ENCODE measurements around the gene AAMDC.
"Not testable (repeated sequence)": the region's sequence is repeated elsewhere in the genome, so short reads cannot be mapped to it uniquely, and the experiment has no call there.

Gene AAMDC

DNA sequence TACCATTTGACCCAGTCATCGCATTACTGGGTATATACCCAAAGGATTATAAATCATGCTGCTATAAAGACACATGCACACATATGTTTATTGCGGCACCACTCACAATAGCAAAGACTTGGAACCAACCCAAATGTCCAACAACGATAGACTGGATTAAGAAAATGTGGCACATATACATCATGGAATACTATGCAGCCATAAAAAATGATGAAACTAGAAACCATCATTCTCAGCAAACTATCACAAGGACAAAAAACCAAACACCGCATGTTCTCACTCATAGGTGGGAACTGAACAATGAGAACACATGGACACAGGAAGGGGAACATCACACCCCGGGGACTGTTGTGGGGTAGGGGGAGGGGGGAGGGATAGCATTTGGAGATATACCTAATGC, 68.1 kb downstream of the AAMDC start:
- not testable (repeated sequence) for DNase-seq

DNA sequence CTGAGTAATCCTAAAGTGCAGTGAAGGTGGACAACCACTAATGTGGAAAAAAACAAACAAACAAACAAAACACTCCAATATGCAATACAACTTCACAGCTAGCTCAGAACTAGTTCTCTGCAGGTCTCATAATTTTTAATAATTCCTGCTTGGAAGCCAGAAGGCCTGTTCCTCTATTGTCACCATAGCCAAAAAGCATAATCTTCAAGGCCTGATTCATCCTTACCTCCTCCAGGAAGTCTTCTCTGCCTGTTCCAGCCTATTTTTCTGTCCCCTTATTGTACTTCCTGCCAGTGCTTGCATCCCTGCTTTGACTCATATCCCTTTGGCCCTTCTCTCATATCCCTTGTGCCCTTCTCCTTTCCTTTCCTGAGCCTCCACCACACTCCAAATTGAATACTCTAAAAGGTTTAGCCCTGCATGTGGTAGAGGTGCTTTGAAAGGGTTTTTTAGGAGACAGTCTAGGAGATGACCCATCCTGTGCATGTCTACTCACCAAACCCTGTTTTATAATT, 69.2 kb downstream of the AAMDC start:
- DNase-seq = not testable (repeated sequence)

DNA sequence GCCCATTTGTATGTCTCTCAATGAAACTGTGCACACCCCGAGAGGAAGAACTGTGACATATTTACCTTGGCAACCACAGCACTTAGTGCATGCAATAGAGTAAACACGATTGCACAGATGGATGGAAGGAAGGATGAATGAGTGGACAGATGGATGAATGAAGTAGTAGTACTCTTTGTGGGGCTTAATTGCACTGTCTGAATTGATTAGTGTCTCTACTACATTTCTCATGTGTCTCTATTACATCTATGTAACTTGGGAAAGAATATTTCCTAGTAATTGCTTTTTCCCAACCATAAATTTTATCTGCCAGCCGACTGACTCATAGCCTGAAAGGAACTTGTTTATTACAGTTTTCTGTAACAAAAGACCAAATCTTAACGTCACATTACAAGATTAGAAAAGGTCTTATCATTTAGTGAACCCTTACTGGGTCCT, 69.7 kb downstream of the AAMDC start:
- DNase-seq = not testable (repeated sequence)

- DNase-seq = not testable (repeated sequence)
Measured at GRCh38 chr11:77891256-77891655, 70.3 kb downstream of the AAMDC start.

- not testable (repeated sequence) for DNase-seq
Measured at GRCh38 chr11:77891703-77892102, 70.8 kb downstream of the AAMDC start.

GRCh38 chr11:77894949-77895348, 74.0 kb downstream of the AAMDC start:
- DNase-seq = not testable (repeated sequence)

- no peak for DNase-seq
Measured at GRCh38 chr11:77908835-77909234, 87.9 kb downstream of the AAMDC start.

GRCh38 chr11:77909277-77909676, 88.3 kb downstream of the AAMDC start:
- no peak for DNase-seq

DNA sequence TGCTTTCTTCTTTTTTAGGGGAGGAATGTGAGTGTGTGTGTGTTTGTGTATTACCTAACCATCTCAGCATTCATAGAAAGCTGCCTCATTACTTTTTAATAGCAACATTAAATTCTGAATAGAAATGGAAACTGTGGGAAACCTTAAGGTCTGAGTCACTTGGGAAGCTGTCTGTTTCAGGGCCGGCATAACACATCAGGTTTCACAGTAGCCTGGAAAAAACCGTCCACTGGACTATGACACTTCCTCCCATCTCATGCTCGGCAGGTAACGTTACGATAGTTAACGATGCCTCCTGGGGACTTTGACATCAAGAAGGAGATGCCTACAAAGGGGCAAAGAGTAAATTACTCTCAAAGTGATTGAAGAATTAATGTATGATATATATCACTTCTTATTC, 89.9 kb downstream of the AAMDC start:
- DNase-seq = not testable (repeated sequence)

GRCh38 chr11:77913608-77914306, 92.8 kb downstream of the AAMDC start:
- not testable (repeated sequence) for DNase-seq

DNA sequence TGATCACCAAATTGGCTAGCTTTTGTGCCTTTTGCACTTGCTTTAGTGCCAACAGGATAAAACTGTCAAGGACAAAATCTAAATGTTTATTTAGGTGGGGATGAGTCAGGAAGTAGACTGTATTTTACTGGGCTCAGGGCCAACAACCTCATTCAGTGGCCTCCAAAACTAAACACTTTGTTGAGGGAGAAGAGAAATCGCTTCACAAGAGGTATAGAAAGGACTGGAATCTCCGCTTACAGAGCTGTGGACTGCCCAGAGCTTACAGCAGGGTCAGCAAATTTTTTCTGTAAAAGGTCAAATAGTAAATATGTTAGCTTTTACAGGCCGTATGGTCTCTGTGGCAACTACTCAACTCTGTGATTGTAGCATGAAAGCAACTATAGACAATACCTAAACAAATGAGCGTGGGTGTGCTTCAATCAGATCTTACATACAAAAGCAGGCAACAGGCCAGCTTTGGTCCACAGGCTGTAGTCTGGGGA, 93.4 kb downstream of the AAMDC start:
- DNase-seq = not testable (repeated sequence)

DNA sequence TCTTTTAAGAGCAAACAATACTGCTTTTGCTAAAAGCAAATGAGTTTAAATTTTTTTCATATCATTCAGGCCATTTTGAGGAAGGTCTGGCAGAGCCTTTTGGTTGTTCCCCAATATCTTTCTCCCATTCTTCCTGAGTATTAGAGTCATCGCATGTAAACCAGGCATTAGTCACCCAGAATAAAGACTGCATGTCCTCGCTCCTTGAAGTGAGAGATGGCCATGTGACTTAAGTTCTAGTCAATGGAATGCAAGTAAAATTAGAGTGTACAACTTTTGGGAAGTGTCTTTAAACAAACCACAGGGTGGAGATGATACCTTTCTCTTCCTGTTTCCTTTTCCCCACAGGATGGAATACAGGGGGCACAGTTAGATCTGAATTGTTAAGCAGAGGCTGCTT, 96.8 kb downstream of the AAMDC start:
- not testable (repeated sequence) for DNase-seq

Data from cerebellar nuclear complex (tissue), 1 donor.